Measurements from ENCODE around the gene ARHGAP45.
A peak's percentile ranks its signal among the peaks of the same experiment; 100 is the strongest.

The ARHGAP45 gene

DNA sequence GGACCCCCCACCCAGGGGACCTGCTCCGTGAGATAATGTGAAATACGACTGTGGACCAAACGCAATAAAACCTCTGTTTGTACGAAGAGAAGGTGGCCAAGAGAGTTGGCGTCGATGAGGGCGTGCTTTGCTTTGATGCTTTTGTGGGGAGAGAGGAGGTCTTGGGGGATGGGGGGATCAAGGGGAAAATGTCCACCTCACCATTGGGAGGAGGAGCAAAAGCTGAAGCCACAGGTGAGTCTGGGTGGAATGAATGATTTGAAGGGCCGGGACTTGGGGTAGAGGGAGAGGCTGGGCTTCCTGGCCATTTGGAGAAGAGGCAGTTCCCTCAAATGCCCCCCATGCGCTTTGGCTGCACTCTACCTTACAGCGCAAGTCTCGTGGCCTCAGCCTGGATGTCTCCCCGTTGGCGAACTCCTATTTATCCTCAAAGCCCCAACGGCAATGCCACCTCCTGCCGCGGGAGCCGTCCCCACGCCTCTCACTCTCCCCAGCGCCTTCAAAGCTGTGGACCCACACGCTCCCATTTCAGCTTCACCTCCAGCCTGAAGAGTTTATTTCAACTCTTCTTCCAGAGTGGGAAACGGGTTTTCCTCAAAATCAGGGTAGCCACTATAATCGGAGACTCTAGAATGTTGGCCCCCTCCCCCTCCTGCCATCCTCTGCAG lies 27.9 kb upstream of the ARHGAP45 start:
- no peak for DNase-seq

DNA sequence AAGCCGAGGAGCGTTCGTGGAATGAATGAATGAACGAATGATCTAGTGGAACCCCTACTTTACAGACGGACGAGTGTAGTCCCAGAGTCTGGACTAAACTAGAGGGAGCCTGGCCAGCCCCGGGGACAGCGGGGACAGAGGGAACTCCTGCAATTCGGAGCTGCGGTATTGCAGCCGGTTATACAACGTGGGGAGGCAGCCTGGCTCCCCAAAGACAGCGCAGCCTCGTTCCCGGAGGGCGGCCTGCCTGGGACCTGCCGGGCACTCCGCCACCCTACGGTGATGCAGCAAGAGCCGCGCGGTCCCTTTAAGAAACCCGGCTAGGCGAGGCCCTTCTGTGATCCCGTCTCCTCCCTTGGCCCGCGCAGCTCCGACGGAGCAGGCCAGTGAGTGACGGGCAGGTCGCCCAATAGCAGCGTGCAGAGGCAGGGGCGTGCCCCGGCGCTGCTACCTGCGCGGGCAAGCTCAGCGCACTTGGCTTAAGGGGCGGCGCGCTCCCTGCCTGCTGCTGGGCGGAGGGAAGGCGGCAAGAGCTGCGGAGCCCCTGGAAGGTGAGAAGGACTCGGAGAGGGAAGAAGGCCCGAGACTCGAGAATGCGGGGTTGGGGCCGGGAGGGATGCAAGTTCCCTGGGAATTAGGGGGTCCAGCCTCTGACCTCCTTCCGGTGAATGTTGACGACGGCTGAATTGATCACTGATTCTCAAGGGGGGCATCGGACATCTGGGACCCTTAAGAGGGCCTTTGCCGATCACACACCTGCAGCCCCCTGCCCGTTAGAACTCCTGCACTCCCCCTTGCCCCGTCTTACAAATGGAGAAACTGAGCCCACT lies 27.1 kb upstream of the ARHGAP45 start, which contains the start of gene ABCA7:
TSS of gene ABCA7 (plus strand) at position 462 of the 830 bp plus-strand sequence. CDS start 1,255 bp downstream, outside the sequence.
- DNase-seq, result peak; percentile 90

DNA sequence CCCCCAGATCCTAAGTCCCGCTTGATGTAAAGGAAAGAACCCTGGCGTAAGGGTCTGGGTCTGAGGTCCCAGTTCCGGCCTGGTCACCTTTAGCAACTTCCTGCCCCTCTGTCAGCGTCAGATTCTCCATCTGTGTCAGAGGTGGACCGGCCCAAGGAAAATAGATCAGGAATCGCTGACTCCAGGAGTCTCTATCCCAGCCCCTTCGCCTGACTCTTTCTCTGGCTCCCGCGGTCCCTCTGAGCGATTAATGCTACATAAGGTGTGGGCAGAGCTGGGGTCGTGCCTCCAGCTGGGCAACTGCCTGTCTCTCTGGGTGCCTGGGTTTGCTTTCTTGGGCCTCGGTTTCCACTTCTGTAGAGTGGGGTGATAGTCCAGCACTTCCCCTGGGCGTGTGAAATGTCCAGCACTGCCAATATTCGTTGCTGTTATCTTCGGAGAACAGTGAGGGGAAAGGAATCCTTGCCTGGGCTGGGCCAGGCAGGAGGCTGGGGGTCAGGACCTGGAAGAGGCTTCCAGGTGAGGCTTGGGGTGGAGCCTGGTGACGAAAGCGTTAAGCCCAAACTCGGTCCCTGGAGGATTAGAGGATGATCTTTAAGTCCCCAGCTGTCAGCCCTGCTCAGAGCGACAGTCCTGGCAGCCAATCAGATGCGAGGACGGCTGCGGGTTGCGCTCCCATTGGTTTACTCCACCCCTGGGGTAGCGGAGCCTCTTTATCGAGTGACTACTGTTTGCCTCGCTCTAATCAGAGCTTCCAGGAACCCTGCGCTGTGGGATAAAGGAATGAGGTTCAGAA lies 26.3 kb upstream of the ARHGAP45 start:
- DNase-seq, result peak; percentile 78

DNA sequence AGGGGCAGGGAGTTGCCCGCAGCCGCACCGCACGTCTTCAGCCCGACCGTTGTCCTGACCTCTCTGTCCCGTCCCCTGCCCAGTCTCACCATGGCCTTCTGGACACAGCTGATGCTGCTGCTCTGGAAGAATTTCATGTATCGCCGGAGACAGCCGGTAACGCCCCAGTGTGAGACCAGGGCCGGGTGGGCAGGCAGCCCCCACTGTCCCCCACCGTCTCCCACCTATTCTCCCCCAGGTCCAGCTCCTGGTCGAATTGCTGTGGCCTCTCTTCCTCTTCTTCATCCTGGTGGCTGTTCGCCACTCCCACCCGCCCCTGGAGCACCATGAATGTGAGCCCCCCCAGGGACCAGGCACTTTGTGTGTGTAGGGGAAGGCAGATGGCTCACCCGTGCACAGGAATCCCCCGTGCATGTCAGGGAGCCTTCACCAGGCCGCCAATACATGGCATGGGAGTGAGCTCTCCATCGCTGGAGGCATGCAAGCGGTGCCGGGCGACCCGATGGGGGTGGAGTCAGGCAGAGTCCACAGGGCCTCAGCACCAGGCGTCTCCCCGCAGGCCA lies 25.6 kb upstream of the ARHGAP45 start:
- no peak for DNase-seq

DNA sequence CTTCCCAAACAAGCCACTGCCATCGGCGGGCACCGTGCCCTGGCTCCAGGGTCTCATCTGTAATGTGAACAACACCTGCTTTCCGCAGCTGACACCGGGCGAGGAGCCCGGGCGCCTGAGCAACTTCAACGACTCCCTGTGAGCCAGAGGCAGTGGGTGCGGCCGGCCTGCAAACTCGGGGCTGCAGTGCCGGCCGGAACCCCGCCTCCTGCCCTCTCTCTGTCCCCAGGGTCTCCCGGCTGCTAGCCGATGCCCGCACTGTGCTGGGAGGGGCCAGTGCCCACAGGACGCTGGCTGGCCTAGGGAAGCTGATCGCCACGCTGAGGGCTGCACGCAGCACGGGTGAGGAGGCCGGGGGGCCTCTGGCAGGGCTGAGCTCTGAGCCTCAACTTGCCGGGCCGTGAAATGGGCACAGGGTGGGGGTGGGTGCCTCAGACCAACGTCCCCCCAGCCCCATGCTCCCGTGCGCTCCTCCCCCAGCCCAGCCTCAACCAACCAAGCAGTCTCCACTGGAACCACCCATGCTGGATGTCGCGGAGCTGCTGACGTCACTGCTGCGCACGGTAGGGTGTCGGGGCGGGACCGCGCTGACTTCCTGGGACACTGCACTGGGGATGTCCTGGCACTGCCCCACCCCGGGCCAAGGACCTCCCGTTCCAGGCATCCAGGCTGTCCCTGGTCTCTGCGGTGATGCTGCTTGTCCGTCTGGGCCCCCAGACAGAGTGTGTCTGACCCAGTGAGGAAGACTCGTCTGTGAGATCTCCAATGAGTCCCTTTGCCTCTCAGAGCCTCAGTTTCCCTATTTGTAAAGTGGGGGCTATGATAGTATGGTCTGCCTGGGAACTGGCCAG lies 24.9 kb upstream of the ARHGAP45 start:
- no peak for DNase-seq

DNA sequence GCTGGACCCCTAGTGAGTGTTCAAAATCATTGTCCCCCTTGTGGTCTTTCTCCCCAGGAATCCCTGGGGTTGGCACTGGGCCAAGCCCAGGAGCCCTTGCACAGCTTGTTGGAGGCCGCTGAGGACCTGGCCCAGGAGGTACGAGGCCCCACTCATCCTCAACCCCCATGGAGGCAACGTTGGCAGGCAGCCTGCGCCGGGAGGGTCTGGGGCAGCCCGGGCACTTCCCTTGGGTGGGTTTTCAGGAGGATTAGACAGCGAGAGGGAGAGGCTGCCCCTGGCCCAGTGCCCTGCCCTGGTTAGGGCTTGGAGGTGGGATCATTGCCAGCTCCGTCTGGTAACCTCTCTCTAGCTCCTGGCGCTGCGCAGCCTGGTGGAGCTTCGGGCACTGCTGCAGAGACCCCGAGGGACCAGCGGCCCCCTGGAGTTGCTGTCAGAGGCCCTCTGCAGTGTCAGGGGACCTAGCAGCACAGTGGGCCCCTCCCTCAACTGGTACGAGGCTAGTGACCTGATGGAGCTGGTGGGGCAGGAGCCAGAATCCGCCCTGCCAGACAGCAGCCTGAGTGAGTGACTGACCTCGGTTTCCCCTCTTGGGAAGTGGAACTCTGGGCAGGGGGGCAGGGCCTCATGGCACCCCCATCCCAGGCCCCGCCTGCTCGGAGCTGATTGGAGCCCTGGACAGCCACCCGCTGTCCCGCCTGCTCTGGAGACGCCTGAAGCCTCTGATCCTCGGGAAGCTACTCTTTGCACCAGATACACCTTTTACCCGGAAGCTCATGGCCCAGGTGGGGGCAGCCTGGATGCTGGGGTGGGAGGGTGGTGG lies 24.1 kb upstream of the ARHGAP45 start:
- DNase-seq, result no peak

DNA sequence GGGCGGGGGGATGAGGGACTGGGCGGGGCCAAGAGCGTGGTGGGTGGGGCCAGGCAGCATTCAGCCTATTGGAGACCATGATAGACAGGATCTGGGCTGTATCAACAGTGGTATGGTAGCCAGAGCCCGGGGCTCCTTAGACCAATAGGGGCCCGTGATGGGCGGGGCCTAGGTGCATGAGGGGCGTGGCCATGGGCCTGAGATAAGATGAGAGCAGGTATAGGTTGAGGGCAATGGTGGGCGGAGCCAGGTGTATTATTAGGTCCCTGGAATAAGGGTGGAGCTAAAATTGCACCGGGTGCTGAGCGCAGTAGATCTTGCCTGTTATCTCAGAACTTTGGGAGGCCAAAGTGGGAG lies 21.7 kb upstream of the ARHGAP45 start:
- DNase-seq, result no peak

DNA sequence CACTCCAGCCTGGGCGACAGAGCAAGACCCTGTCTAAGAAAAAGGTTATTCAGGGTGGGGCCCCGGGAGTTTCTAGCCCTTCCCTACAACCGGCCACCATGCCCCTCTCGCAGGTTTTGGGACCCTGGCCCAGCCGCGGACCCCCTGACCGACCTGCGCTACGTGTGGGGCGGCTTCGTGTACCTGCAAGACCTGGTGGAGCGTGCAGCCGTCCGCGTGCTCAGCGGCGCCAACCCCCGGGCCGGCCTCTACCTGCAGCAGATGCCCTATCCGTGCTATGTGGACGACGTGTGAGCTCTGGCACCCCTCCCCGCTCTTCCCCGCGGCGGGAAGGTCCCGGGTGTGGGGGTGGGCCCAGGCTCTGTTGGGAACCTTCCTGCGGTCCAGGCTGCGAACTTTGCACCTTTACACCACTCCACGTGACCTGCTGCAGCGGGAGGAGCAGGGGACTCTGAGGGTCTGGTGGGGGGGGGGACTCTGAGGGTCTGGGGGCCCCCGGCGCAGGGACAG lies 20.8 kb upstream of the ARHGAP45 start:
- no peak for DNase-seq

DNA sequence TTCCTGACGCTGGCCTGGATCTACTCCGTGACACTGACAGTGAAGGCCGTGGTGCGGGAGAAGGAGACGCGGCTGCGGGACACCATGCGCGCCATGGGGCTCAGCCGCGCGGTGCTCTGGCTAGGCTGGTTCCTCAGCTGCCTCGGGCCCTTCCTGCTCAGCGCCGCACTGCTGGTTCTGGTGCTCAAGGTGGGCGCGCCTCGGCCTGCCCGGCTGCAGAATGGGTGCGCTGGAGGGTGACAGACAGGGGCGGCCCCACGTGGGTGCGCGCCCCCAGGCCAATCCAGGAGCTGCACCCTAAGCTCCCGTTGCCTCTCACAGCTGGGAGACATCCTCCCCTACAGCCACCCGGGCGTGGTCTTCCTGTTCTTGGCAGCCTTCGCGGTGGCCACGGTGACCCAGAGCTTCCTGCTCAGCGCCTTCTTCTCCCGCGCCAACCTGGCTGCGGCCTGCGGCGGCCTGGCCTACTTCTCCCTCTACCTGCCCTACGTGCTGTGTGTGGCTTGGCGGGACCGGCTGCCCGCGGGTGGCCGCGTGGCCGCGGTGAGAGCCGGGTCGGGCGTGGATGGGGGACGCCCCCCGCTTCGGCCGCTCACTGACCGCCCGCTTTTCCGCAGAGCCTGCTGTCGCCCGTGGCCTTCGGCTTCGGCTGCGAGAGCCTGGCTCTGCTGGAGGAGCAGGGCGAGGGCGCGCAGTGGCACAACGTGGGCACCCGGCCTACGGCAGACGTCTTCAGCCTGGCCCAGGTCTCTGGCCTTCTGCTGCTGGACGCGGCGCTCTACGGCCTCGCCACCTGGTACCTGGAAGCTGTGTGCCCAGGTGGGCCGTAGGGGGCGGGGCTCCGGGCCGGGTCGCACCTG lies 19.9 kb upstream of the ARHGAP45 start:
- DNase-seq, result no peak

DNA sequence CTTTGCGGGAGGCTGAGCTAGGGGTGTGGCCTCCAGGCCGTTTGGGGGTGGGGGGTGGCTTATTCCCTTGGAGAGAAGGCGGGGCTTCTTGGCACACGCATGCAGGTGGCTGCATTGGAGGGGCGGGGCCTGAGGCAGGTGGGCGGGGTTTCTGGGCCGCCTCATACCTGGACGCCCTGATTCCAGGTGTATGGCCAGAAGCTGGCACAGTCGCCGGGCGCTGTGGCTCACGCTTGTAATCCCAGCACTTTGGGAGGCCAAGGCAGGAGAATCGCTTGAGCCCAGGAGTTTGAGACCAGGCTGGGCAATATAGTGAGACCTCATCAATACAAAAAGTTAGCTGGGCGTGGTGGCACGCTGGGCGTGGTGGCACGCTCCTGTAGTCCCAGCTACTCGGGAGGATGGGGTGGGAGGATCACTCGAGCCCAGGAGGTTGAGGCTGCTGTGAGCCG lies 19.2 kb upstream of the ARHGAP45 start:
- no peak for DNase-seq

DNA sequence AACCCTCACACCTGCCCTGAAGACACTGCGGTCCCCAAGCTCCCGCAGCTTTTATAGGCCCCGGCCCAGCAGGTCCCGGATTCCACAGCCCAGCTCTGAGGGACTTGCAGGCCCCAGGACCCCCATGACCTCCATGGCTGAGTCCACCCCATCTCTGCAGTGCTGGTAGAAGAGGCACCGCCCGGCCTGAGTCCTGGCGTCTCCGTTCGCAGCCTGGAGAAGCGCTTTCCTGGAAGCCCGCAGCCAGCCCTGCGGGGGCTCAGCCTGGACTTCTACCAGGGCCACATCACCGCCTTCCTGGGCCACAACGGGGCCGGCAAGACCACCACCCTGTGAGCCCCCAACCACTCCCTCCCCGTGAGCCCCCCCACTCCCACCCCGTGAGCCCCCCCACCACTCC lies 17.9 kb upstream of the ARHGAP45 start:
- no peak for DNase-seq

DNA sequence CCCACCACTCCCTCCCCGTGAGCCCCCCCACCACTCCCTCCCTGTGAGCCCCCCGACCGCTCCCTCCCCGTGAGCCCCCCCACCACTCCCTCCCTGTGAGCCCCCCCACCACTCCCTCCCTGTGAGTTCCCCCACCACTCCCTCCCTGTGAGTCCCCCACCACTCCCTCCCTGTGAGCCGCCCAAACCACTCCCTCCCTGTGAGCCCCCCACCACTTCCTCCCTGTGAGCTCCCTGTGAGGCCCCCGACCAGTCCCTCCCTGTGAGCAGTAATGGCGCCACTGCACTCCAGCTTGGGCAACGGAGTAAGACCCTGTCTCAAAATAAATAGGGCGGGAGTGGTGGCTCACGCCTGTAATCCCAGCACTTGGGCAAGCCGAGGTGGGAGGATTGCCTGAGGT lies 17.2 kb upstream of the ARHGAP45 start:
- no peak for DNase-seq

DNA sequence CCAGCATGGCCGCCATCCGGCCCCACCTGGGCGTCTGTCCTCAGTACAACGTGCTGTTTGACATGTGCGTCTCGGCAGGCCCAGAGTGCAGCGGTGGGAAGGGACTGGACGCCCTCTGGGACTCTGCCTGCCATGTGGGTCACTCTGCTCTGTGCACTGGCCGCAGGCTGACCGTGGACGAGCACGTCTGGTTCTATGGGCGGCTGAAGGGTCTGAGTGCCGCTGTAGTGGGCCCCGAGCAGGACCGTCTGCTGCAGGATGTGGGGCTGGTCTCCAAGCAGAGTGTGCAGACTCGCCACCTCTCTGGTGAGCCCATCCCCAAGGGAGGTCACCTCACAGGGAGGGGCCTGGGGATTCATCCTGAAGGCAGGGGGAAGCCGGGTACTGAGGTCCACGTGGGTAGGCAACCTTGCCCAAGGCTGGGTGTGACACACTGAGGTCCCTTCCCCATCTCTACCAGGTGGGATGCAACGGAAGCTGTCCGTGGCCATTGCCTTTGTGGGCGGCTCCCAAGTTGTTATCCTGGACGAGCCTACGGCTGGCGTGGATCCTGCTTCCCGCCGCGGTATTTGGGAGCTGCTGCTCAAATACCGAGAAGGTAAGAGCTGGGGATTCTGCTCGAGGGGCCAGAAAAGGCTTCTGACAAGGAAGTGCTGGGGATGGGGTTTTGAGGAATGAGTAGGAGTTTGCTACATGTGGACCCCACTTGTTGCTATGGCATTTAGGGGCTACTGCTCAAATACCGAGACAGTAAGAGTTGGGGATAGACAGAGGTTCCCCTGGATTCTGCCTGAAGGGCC lies 15.8 kb upstream of the ARHGAP45 start:
- DNase-seq, result no peak

DNA sequence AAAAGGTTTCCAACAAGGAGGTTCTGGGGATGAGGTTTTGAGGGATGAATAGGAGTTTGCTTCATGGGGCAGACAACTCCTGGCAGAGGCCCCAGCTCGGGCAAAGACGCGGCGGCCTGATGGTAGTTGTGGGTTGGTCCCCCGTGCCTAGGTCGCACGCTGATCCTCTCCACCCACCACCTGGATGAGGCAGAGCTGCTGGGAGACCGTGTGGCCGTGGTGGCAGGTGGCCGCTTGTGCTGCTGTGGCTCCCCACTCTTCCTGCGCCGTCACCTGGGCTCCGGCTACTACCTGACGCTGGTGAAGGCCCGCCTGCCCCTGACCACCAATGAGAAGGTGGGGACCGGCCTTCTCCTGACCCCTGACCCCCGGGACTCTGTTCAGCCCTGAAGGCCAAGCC lies 15.2 kb upstream of the ARHGAP45 start:
- DNase-seq, result no peak

DNA sequence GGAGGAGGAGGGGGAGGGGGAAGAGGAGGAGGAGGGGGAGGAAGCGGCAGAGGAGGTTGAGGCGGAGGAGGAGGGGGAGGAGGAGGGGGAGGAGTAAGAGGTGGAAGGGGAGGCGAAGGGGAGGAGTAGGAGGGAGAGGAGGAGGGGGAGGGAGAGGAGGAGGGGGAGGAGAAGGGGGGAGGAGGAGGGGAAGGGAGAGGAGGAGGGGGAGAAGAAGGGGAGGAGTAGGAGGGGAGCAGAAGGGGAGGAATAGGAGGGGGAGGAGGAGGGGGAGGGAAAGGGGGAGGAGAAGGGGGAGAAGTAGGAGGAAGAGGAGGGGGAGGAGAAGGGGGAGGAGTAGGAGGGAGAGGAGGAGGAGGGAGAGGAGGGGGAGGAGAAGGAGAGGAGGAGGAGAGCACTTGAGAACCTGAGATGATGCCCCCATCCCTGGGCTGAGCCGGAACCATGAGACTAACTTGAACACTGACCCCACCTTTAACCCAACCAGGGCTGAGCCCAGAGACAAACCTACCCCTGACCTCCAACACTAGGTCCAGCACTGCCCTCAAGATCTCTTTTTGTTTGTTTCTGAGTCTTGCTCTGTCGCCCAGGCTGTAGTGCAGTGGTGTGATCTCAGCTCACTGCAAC lies 14.5 kb upstream of the ARHGAP45 start:
- no peak for DNase-seq

DNA sequence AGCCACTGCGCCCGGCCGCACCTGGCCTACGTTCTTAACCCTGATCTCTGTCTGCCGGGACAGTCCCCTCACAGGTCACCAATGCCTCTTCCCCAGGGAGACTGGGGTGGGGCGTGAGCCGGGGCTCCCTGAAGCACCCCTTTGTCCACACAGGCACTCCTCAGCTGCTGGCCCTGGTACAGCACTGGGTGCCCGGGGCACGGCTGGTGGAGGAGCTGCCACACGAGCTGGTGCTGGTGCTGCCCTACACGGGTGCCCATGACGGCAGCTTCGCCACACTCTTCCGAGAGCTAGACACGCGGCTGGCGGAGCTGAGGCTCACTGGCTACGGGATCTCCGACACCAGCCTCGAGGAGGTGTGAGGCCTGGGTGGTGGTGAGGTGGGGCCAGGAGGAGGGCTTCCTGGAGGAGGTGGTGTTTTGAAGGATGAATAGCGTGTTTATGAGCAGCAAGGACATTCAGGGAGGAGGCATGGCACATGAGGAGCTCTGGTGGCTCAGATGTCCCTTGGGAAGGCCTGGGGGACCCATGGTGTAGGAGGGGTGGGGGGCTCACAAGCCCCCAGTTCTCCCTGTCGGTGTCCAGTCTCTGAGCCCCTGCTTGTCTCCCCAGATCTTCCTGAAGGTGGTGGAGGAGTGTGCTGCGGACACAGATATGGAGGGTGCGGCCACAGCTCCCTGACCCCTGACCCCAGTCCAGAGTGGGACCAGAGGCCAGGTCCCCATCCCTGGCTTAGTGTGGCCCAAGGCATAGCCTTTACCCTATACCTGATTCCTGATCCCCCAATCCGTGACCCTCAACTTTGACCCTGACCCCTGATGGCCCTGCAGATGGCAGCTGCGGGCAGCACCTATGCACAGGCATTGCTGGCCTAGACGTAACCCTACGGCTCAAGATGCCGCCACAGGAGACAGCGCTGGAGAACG lies 13.5 kb upstream of the ARHGAP45 start:
- no peak for DNase-seq

All from NCI-H1436 treated with DMSO at 0.1 percent for 48 hours (cell line).